GM12891 (cell line): ENCODE measurements around the gene TPBG.

ENCODE experiments used
- PAX5 ChIP-seq: IDR thresholded peaks from 2 replicates; pipeline ENCODE4 v1.6.1; 2011; ENCODE audit warnings: low read length, moderate library complexity, mild to moderate bottlenecking; ENCODE audit not compliant: insufficient read depth, severe bottlenecking
- POLR2A ChIP-seq: IDR thresholded peaks from 2 replicates; pipeline ENCODE4 v1.6.1; 2011; ENCODE audit warnings: low read depth, low read length, control low read depth
- POLR2AphosphoS5 ChIP-seq: IDR thresholded peaks from 2 replicates; pipeline ENCODE4 v1.6.1; 2011; ENCODE audit warnings: low read depth, low read length, control low read depth
- POU2F2 ChIP-seq: IDR thresholded peaks from 2 replicates; pipeline ENCODE4 v1.6.1; 2011; ENCODE audit warnings: low read depth, mild to moderate bottlenecking, control low read depth, low read length, moderate library complexity
- SPI1 ChIP-seq: IDR thresholded peaks from 2 replicates; pipeline ENCODE4 v1.6.1; 2011; ENCODE audit warnings: low read depth, low read length, control low read depth
- TAF1 ChIP-seq: IDR thresholded peaks from 2 replicates; pipeline ENCODE4 v1.6.1; 2011; ENCODE audit warnings: low read depth, low read length, control low read depth

- TF ChIP-seq POLR2AphosphoS5 (no peak), POLR2A (no peak), TAF1 (no peak), SPI1 (no peak), POU2F2 (no peak), PAX5 (no peak)
Observed at GRCh38 chr6:82374516-82374915, 10.9 kb downstream of the TPBG start.
